B cell (primary cell): ENCODE measurements around the gene SZT2. TPM values are rescaled to one million over a fixed set of nuclear protein-coding genes. Genes with fewer than 3 reads are reported as not detected.

Experiments used
- ATAC-seq: fragments of 200-7000 bp; cut with Tn5 transposase; one replicate; pipeline ENCODE4 v1.10.0; 2021; ENCODE audit warnings: low read depth, mild to moderate bottlenecking, moderate number of reproducible peaks, moderate library complexity
- CTCF ChIA-PET: fragments of 350-600 bp; sonication (Branson Sonifier 250); formaldehyde crosslinking; loops from one replicate; lab custom pipeline; 2021; ENCODE audit warnings: antibody characterized with exemption, inconsistent platforms; lab: Charles Lee
- POLR2A ChIA-PET: fragments of 350-600 bp; sonication (Branson Sonifier 250); formaldehyde crosslinking; loops from one replicate; lab custom pipeline; 2021; ENCODE audit warnings: antibody characterized with exemption; lab: Charles Lee
- DNase-seq: peaks from one replicate; pipeline ENCODE4 v3.0.0; 2013
- H2AFZ ChIP-seq: 2 replicates; pipeline ENCODE4 v1.6.1; 2012; ENCODE audit warnings: mild to moderate bottlenecking, low read depth, low read length; ENCODE audit not compliant: insufficient read depth, poor library complexity, severe bottlenecking
- H3K27ac ChIP-seq, 2 donors: 1 replicate in 1 of 2; 2 replicates in 1 of 2; pipeline ENCODE4 v1.5.1; 2012 to 2013; ENCODE audit warnings: low read length in 2 of 2, mild to moderate bottlenecking in 2 of 2, moderate library complexity in 1 of 2
- H3K27me3 ChIP-seq, 4 experiments: fragments of 200-600 bp in 1 of 4; sonication (generic) in 1 of 4; replicated peaks in 1 of 4; 1 replicate in 2 of 4; 2 replicates in 2 of 4; pipeline versions ENCODE4 v1.6.1 to v1.7.0; 2013 to 2016; ENCODE audit warnings: low read length in 3 of 4, mild to moderate bottlenecking in 2 of 4, mixed read lengths in 1 of 4, moderate library complexity in 1 of 4; ENCODE audit not compliant: insufficient read depth in 4 of 4, control insufficient read depth in 3 of 4; ENCODE audit errors: control extremely low read depth in 1 of 4
- H3K36me3 ChIP-seq, 2 experiments: replicated peaks in 1 of 2; 1 replicate in 1 of 2; 2 replicates in 1 of 2; pipeline versions ENCODE4 v1.6.1 to v1.7.1; 2013; ENCODE audit warnings: low read length in 1 of 2; ENCODE audit not compliant: insufficient read depth in 2 of 2, control insufficient read depth in 1 of 2; ENCODE audit errors: control extremely low read depth in 1 of 2, extremely low read depth in 1 of 2
- H3K4me1 ChIP-seq, 2 donors: fragments of 200-600 bp in 1 of 2; sonication (generic) in 1 of 2; 1 replicate in 1 of 2; 2 replicates in 1 of 2; pipeline versions ENCODE4 v1.5.1 to v1.6.1; 2013 to 2017; ENCODE audit warnings: low read length in 2 of 2; ENCODE audit not compliant: control insufficient read depth in 2 of 2, insufficient read depth in 2 of 2
- H3K4me2 ChIP-seq: replicated peaks from 2 replicates; pipeline ENCODE3; 2012; ENCODE audit warnings: mild to moderate bottlenecking, low read depth, low read length; ENCODE audit not compliant: poor library complexity, severe bottlenecking
- H3K4me3 ChIP-seq, 5 experiments: fragments of 200-600 bp in 1 of 5; sonication (generic) in 1 of 5; 1 replicate in 3 of 5; 2 replicates in 2 of 5; pipeline versions ENCODE4 v1.5.1 to v1.7.0; 2011 to 2016; ENCODE audit warnings: low read length in 4 of 5, mild to moderate bottlenecking in 4 of 5, low read depth in 2 of 5, control low read depth in 1 of 5, moderate library complexity in 1 of 5; ENCODE audit not compliant: insufficient read depth in 1 of 5; ENCODE audit errors: control extremely low read depth in 1 of 5, extremely low read depth in 1 of 5
- H3K79me2 ChIP-seq: fragments of 200-600 bp; sonication (generic); one replicate; pipeline ENCODE4 v1.6.0; 2016; ENCODE audit warnings: low read length; ENCODE audit not compliant: control insufficient read depth, insufficient read depth
- H3K9ac ChIP-seq: fragments of 200-600 bp; sonication (generic); 2 replicates; pipeline ENCODE4 v1.6.1; 2017; ENCODE audit warnings: mild to moderate bottlenecking, low read length, moderate library complexity
- H3K9me3 ChIP-seq, 3 donors: one replicate each; pipeline versions ENCODE4 v1.6.1 to v1.7.1; 2013; ENCODE audit warnings: low read length in 2 of 3; ENCODE audit not compliant: control insufficient read depth in 2 of 3, insufficient read depth in 1 of 3; ENCODE audit errors: control extremely low read depth in 1 of 3
- H4K20me1 ChIP-seq: 2 replicates; pipeline ENCODE4 v1.6.0; 2012; ENCODE audit warnings: mild to moderate bottlenecking, low read length; ENCODE audit not compliant: insufficient read depth, control insufficient read depth, poor library complexity, severe bottlenecking
- H3K27ac Mint-ChIP-seq: one replicate; pipeline ENCODE4 v1.8.0; 2021; ENCODE audit warnings: mixed read lengths
- H3K27me3 Mint-ChIP-seq: one replicate; pipeline ENCODE4 v1.8.0; 2021; ENCODE audit warnings: mixed read lengths
- H3K4me1 Mint-ChIP-seq: one replicate; pipeline ENCODE4 v1.8.0; 2021; ENCODE audit warnings: mixed read lengths
- H3K4me3 Mint-ChIP-seq: one replicate; pipeline ENCODE4 v1.8.0; 2021; ENCODE audit warnings: mixed read lengths
- H3K9me3 Mint-ChIP-seq: one replicate; pipeline ENCODE4 v1.8.0; 2022; ENCODE audit warnings: mixed read lengths; ENCODE audit not compliant: insufficient read depth
- CTCF ChIP-seq: fragments of 200-600 bp; IDR thresholded peaks from one replicate; pipeline ENCODE4 v1.8.0; 2022; ENCODE audit warnings: antibody characterized with exemption, mild to moderate bottlenecking
- EZH2 ChIP-seq: IDR thresholded peaks from 2 replicates; pipeline ENCODE4 v1.6.1; 2012; ENCODE audit warnings: borderline replicate concordance, low read depth, mild to moderate bottlenecking, moderate library complexity, low read length; ENCODE audit not compliant: insufficient read depth, poor library complexity, severe bottlenecking
- WGBS: methylation state at CpG from one replicate; pipeline ENCODE4 v1.1.5; 2013; ENCODE audit warnings: missing lambda C conversion rate; ENCODE audit not compliant: insufficient coverage; 5-methylcytosine and 5-hydroxymethylcytosine counted together
- intact Hi-C: fragments of 100-400 bp; cut with micrococcal nuclease; formaldehyde crosslinking; loops from one replicate; pipeline ENCODE4 v1.10.0; 2022
- polyA plus RNA-seq: library from polyadenylated mRNA; depleted of rRNA; stranded (reverse); fragments of >200 nt; gene quantifications from 2 replicates; pipeline ENCODE4 v1.2.3, GENCODE V29; 2012
- total RNA-seq, 2 donors: library from RNA; stranded (reverse); fragments of 120-200 nt in 1 of 2; gene quantifications; 1 replicate in 1 of 2; 2 replicates in 1 of 2; pipeline versions ENCODE4 v1.2.3 to v1.2.4, GENCODE V29; 2013 to 2022

SZT2 gene
- total and polyA plus RNA-seq, 2 donors (not counting 1 experiment from before 2014, with no cell fraction given) = 41.4 to 197 TPM

DNA sequence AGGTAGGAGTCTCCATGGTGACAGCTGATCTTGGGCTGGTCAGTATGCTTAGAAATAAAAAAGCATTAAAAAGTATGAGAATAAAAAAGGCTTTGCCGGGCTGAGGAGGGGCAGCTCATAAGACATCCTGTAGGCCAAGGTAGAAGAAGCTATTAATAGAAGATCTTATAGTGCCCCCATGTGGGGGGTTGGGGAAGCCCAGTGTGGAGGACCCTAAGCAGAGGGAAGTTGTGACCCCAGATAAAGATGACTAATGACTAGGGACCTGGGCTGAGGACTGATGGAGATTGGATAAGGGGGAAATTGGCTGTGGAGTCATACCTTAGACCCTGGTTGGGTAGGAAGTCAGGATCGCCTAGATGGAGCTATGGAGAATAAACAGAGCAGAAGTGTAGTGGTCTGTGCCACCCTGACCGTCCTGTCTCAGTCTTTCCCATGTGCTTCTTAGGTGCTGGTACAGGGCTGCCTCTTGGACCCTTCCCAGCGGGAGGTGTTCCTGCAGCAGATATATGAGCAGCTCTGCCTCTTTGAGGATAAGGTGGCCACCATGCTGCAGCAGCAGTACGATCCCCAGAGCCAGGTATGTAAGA lies 25.0 kb downstream of the SZT2 start:
- no peaks in the 10 kb centered on the region for H3K4me1 ChIP-seq
- H2AFZ ChIP-seq = no peak overlapping the region
- H3K9me3 Mint-ChIP-seq = no peaks in the 10 kb centered on the region
- no peak overlapping the region for H3K9ac ChIP-seq
- no peak overlapping the region for H3K27ac ChIP-seq
- ATAC-seq (peak; percentile 96), DNase-seq (peak; percentile 79)
- peak; percentile 79 for TF ChIP-seq CTCF
- no peak for TF ChIP-seq EZH2
- H3K9me3 ChIP-seq = no peaks in the 10 kb centered on the region
- WGBS = 87% methylated on average over 5 of the region's 5 CpGs
- H3K4me1 Mint-ChIP-seq = peaks cover 3% of the 10 kb centered on the region
- no peaks in the 10 kb centered on the region for H3K27me3 ChIP-seq
- H3K27ac Mint-ChIP-seq = peak overlapping the region; percentile 34
- peaks cover 3 to 44% of the 10 kb centered on the region in 2 experiments for H3K36me3 ChIP-seq
- ChIA-PET CTCF (interaction anchor here (0.6 to 7.9 kb wide), 28 partner anchors 10 to 834 kb away, joined by 3 to 332 read pairs (median 5); partner anchors contain the start of genes CDC20, CFAP57, EBNA1BP2 and ELOVL1), POLR2A (interaction anchor here (1.1 kb wide), 1 partner anchor 188 kb away, joined by 6 read pairs; no protein-coding TSS in a partner anchor)
- no peak overlapping the region for H3K4me2 ChIP-seq
- intact Hi-C loops = loop anchor here (1.0 to 2.0 kb wide), 2 partner anchors 46 to 176 kb away; partner anchors contain the start of gene ELOVL1
- H3K27me3 Mint-ChIP-seq = no peaks in the 10 kb centered on the region
- no peaks in the 10 kb centered on the region for H4K20me1 ChIP-seq
- no peak overlapping the region for H3K4me3 ChIP-seq
- no peaks in the 10 kb centered on the region for H3K79me2 ChIP-seq
- no peak overlapping the region for H3K4me3 Mint-ChIP-seq

DNA sequence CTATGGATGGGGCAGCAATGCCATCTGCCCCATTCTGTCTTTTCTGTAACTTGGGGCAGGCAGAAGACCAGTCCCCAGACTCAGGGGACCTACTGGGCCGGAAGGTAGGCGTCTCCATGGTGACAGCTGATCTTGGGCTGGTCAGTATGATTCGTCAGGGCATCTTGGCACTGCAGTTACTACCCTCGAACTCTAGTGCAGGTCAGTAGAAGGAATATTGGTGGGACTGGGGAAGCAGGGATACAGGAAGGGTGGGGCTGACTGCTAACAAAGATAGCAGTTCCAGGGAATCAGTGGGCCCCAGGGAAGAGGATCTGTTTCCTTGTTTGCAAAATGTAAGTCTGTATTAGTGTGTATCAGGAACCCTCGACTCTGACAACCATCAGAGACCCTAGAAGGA lies 26.2 kb downstream of the SZT2 start:
- 99% methylated on average over 5 of the region's 5 CpGs for WGBS
- ChIA-PET CTCF (interaction anchor here (1.2 to 7.9 kb wide), 4 partner anchors 58 to 341 kb away, joined by 3 to 332 read pairs (median 8); no protein-coding TSS in a partner anchor), POLR2A (no interaction called here)
- Histone ChIP-seq H4K20me1 (no peaks in the 10 kb centered on the region), H3K36me3 (peaks cover 3 to 56% of the 10 kb centered on the region in 2 experiments), H2AFZ (no peak overlapping the region), H3K9me3 (no peaks in the 10 kb centered on the region), H3K4me2 (no peak overlapping the region), H3K4me1 (no peaks in the 10 kb centered on the region), H3K79me2 (no peaks in the 10 kb centered on the region), H3K9ac (no peak overlapping the region), H3K27ac (no peak overlapping the region), H3K27me3 (no peaks in the 10 kb centered on the region), H3K4me3 (no peak overlapping the region)
- H3K4me1 Mint-ChIP-seq = peaks cover 3% of the 10 kb centered on the region
- DNase-seq = no peak
- TF ChIP-seq CTCF (no peak), EZH2 (no peak)
- ATAC-seq = no peak
- intact Hi-C loops = loop anchor here (2.0 kb wide), 1 partner anchor 47 kb away; the partner anchor contains the start of gene ELOVL1
- H3K9me3 Mint-ChIP-seq = no peaks in the 10 kb centered on the region
- H3K27me3 Mint-ChIP-seq = no peaks in the 10 kb centered on the region
- H3K27ac Mint-ChIP-seq = no peak overlapping the region
- H3K4me3 Mint-ChIP-seq = no peak overlapping the region
